ENCODE results near the gene PCBP3. TPM values are rescaled to one million over a fixed set of nuclear protein-coding genes. Genes with fewer than 3 reads are reported as not detected.

Gene PCBP3
- total RNA-seq, 2 donors from 2014 or later = 0.77 to 17.2 TPM

GRCh38 chr21:45913418-45913765 lies 269.9 kb downstream of the PCBP3 start:
- H3K9me3 ChIP-seq = no peaks in the 10 kb centered on the region
- no peak for DNase-seq (ENCODE audit: low spot score)
- H3K4me3 ChIP-seq = no peak overlapping the region
- no peaks in the 10 kb centered on the region for H3K36me3 ChIP-seq
- no peak for TF ChIP-seq POLR2A (IDR thresholded peaks at IDR 0.05)
- no peak for TF ChIP-seq CTCF (IDR thresholded peaks at IDR 0.05)
- no peak for TF ChIP-seq POLR2AphosphoS5 (IDR thresholded peaks at IDR 0.05)
- H3K27me3 ChIP-seq (replicated peaks; ENCODE audit: insufficient read depth) = no peaks in the 10 kb centered on the region
- H3K27ac ChIP-seq = no peak overlapping the region
- H3K4me1 ChIP-seq (replicated peaks) = no peaks in the 10 kb centered on the region
- intact Hi-C loops (cut with DNase I) = no loop called here
- 100% methylated on average over 4 of the region's 10 CpGs for WGBS

GRCh38 chr21:45913886-45914285 lies 270.4 kb downstream of the PCBP3 start:
- TF ChIP-seq CTCF (IDR thresholded peaks at IDR 0.05) = no peak
- Histone ChIP-seq H3K27me3 (replicated peaks; ENCODE audit: insufficient read depth) (no peaks in the 10 kb centered on the region), H3K4me1 (replicated peaks) (no peaks in the 10 kb centered on the region), H3K36me3 (no peaks in the 10 kb centered on the region), H3K9me3 (no peaks in the 10 kb centered on the region), H3K27ac (no peak overlapping the region), H3K4me3 (no peak overlapping the region)
- 93% methylated on average over 22 of the region's 22 CpGs for WGBS
- no peak for DNase-seq (ENCODE audit: low spot score)
- intact Hi-C loops (cut with DNase I) = no loop called here

GRCh38 chr21:45914321-45914845 lies 270.9 kb downstream of the PCBP3 start:
- intact Hi-C loops (cut with DNase I) = no loop called here
- DNase-seq (ENCODE audit: low spot score) = no peak
- H3K27ac ChIP-seq = no peak overlapping the region

GRCh38 chr21:45916011-45916840 lies 272.7 kb downstream of the PCBP3 start:
- no peak overlapping the region for H3K27ac ChIP-seq
- H3K4me3 ChIP-seq = no peak overlapping the region
- intact Hi-C loops (cut with DNase I) = no loop called here
- WGBS = 76% methylated on average over 25 of the region's 25 CpGs
- no peaks in the 10 kb centered on the region for H3K36me3 ChIP-seq
- DNase-seq (ENCODE audit: low spot score) = no peak
- H3K9me3 ChIP-seq = no peaks in the 10 kb centered on the region
- TF ChIP-seq POLR2A (IDR thresholded peaks at IDR 0.05) = no peak
- TF ChIP-seq CTCF (IDR thresholded peaks at IDR 0.05) = no peak
- no peak for TF ChIP-seq POLR2AphosphoS5 (IDR thresholded peaks at IDR 0.05)
- no peaks in the 10 kb centered on the region for H3K4me1 ChIP-seq (replicated peaks)
- H3K27me3 ChIP-seq (replicated peaks; ENCODE audit: insufficient read depth) = no peaks in the 10 kb centered on the region

More at GRCh38 chr21:45914321-45914845, 270.9 kb downstream of the PCBP3 start:
- 87% methylated on average over 22 of the region's 22 CpGs for WGBS
- no peaks in the 10 kb centered on the region for H3K9me3 ChIP-seq
- TF ChIP-seq CTCF (IDR thresholded peaks at IDR 0.05) = no peak
- no peak for TF ChIP-seq POLR2A (IDR thresholded peaks at IDR 0.05)
- no peak for TF ChIP-seq POLR2AphosphoS5 (IDR thresholded peaks at IDR 0.05)
- no peaks in the 10 kb centered on the region for H3K27me3 ChIP-seq (replicated peaks; ENCODE audit: insufficient read depth)
- H3K4me3 ChIP-seq = no peak overlapping the region
- no peaks in the 10 kb centered on the region for H3K4me1 ChIP-seq (replicated peaks)
- no peaks in the 10 kb centered on the region for H3K36me3 ChIP-seq

- no peak for DNase-seq (ENCODE audit: low spot score)
- WGBS = 76% methylated on average over 13 of the region's 13 CpGs
- H3K27ac ChIP-seq = no peak overlapping the region
- no peaks in the 10 kb centered on the region for H3K9me3 ChIP-seq
- TF ChIP-seq POLR2AphosphoS5 (IDR thresholded peaks at IDR 0.05) = no peak
- no peak for TF ChIP-seq POLR2A (IDR thresholded peaks at IDR 0.05)
- H3K27me3 ChIP-seq (replicated peaks; ENCODE audit: insufficient read depth) = no peaks in the 10 kb centered on the region
- no peaks in the 10 kb centered on the region for H3K4me1 ChIP-seq (replicated peaks)
- no peaks in the 10 kb centered on the region for H3K36me3 ChIP-seq
- no peak overlapping the region for H3K4me3 ChIP-seq
- intact Hi-C loops (cut with DNase I) = no loop called here
Observed at GRCh38 chr21:45917241-45917640, 273.7 kb downstream of the PCBP3 start.
